ENCODE results near the gene FGD2.

The FGD2 gene

DNA sequence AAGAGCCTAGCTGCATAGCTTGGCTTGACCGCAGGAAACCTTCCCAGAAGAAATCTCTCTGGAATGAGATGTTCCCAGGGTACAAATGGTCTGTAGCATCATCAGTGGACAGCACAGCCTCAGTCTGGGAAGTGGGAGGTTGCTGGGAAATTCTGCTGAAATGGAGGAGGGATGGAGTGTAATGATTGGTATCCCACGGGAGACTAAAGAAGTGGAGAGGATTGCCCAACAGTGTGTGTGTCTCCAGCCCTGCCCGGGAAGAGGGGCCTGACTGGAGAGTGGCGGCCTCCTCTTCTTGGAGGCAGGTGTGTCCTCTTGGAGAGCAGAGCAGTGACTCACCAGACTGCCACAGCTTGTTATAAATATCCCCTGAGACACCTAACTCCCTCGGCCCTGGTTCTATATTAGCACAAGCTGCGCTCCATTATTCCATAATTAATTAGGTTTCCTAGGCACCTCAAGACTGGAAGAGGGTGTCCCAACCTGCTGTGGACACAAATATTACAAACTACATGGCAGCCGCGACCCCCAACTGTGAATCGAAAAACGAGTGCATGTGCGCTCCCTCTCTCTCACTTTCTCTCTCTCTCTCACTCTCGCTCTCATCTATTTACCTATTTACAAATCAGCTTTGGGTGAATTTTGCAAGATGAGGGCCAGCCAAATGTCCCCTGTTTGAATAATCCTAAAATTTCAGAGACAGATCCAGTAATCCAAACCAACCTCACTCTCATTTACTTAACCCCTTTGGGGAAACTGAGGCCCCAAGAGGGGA lies 68.8 kb downstream of the FGD2 start:
- no peaks in the 10 kb centered on the region for H3K36me3 ChIP-seq (ENCODE audit: control insufficient read depth, insufficient read depth, low read length)
- no peak overlapping the region for H3K9ac ChIP-seq (ENCODE audit: low read depth, low read length)
- H3K4me3 ChIP-seq (ENCODE audit: low read depth, low read length) = no peak overlapping the region
- H3K9me3 ChIP-seq (ENCODE audit: control insufficient read depth, insufficient read depth, low read length) = no peaks in the 10 kb centered on the region
- no peak overlapping the region for H3K27ac ChIP-seq (ENCODE audit: low read depth, low read length)
- no peaks in the 10 kb centered on the region for H3K27me3 ChIP-seq (ENCODE audit: control insufficient read depth, insufficient read depth, low read length)
- H3K4me1 ChIP-seq (ENCODE audit: control insufficient read depth, insufficient read depth, low read length) = peaks cover 19% of the 10 kb centered on the region

DNA sequence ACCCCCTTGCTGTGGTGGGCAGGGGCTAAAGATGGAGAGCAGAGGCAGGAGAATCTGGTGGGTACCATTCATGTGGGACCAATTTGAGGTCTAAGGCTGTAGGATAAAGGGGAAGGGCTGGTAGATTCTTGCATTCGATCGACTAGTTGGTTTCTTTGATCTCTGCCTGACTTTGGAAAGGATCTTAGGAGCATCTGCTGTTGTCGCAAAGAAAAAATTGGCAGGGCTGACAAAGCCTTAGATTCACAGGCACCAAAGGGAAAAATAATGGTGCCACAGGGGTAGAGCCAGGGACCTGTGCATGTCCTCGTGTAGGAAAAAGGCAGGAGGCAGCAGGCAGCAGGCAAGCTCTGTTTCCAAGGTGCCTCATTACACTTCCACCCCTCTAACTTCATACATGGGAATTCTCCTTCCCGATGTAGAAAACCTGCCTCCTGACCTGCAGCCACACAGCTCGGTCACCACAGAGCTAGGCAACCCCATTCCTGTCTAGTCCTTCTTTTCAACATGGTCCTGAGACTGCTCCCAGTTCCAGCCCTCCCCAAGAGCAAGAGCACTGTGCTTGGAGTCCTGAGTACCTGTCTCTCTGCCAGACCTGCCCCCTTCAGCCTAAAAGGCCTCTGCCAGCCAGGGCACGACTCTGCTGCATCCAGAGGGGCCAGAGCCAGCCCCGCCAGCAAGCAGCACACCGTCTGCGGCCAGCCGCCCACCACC lies 71.9 kb downstream of the FGD2 start:
- H3K4me1 ChIP-seq (ENCODE audit: control insufficient read depth, insufficient read depth, low read length) = peaks cover 8% of the 10 kb centered on the region; the same call in 1 of the 2 replicates
- no peak overlapping the region for H3K9ac ChIP-seq (ENCODE audit: low read depth, low read length)
- no peaks in the 10 kb centered on the region for H3K9me3 ChIP-seq (ENCODE audit: control insufficient read depth, insufficient read depth, low read length)
- H3K27ac ChIP-seq (ENCODE audit: low read depth, low read length) = peak overlapping the region; percentile 21
- H3K4me3 ChIP-seq (ENCODE audit: low read depth, low read length) = no peak overlapping the region
- H3K27me3 ChIP-seq (ENCODE audit: control insufficient read depth, insufficient read depth, low read length) = no peaks in the 10 kb centered on the region
- no peaks in the 10 kb centered on the region for H3K36me3 ChIP-seq (ENCODE audit: control insufficient read depth, insufficient read depth, low read length)

DNA sequence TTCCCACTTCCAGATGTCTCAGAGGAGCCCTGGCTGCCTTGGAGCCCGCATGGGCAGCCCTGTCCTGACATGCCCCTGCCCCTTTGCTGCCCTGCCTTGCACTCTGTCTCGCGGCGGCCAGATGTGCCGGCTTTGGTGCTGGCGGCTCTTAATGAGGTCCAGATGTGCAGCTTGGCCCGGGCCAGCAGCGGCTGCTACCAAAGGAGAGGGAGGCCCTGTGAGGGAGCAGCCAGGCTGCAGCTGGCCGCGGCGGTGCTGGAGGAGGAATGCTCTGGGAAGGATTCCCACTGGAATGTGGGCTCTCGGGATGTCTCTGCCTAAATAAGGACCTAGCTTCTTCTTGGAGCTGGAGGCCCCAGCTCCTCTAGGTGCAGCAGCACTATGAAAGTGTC lies 72.4 kb downstream of the FGD2 start:
- no peaks in the 10 kb centered on the region for H3K9me3 ChIP-seq (ENCODE audit: control insufficient read depth, insufficient read depth, low read length)
- peaks cover 8% of the 10 kb centered on the region; the same call in 1 of the 2 replicates for H3K4me1 ChIP-seq (ENCODE audit: control insufficient read depth, insufficient read depth, low read length)
- no peak overlapping the region for H3K9ac ChIP-seq (ENCODE audit: low read depth, low read length)
- no peaks in the 10 kb centered on the region for H3K27me3 ChIP-seq (ENCODE audit: control insufficient read depth, insufficient read depth, low read length)
- H3K36me3 ChIP-seq (ENCODE audit: control insufficient read depth, insufficient read depth, low read length) = no peaks in the 10 kb centered on the region
- H3K27ac ChIP-seq (ENCODE audit: low read depth, low read length) = peak overlapping the region; percentile 21
- H3K4me3 ChIP-seq (ENCODE audit: low read depth, low read length) = no peak overlapping the region
